SK-N-SH treated with all-trans-retinoic acid at 6 μM for 48 hours (cell line): ENCODE measurements around the gene NLGN3.

Source experiments
- ARNTL ChIP-seq: fragments of 450-650 bp; formaldehyde crosslinking; IDR thresholded peaks from 2 replicates; pipeline ENCODE4 v1.5.0; 2020; ENCODE audit warnings: low read depth, mild to moderate bottlenecking, moderate library complexity, borderline replicate concordance
- GLIS3 ChIP-seq: fragments of 250-450 bp; sonication (Bioruptor Pico); IDR thresholded peaks from 2 replicates; pipeline ENCODE4 v1.5.0; 2020; ENCODE audit warnings: mild to moderate bottlenecking, moderate library complexity
- RARB ChIP-seq: fragments of 250-450 bp; sonication (Bioruptor Pico); IDR thresholded peaks from 2 replicates; pipeline ENCODE4 v1.8.0; 2021; ENCODE audit warnings: mild to moderate bottlenecking, moderate library complexity
- TOX ChIP-seq: fragments of 250-450 bp; sonication (Bioruptor Pico); IDR thresholded peaks from 2 replicates; pipeline ENCODE4 v1.8.0; 2021; ENCODE audit warnings: mild to moderate bottlenecking, moderate library complexity, borderline replicate concordance
- ZFP30 ChIP-seq: fragments of 450-650 bp; formaldehyde crosslinking; IDR thresholded peaks from 2 replicates; pipeline ENCODE4 v1.5.0; 2022; ENCODE audit warnings: mild to moderate bottlenecking, moderate library complexity
- TF ChIP-seq, protein P1 (sequence below): fragments of 250-450 bp; sonication (Bioruptor Pico); IDR thresholded peaks from 2 replicates; pipeline ENCODE4 v1.5.1; 2021; ENCODE audit warnings: mild to moderate bottlenecking, moderate library complexity
- TF ChIP-seq, protein P2 (sequence below): fragments of 250-450 bp; sonication (Bioruptor Pico); IDR thresholded peaks from 2 replicates; pipeline ENCODE4 v1.5.0; 2020; ENCODE audit warnings: mild to moderate bottlenecking, moderate library complexity
- TF ChIP-seq, protein P3 (sequence below): fragments of 250-450 bp; sonication (Bioruptor Pico); IDR thresholded peaks from 2 replicates; pipeline ENCODE4 v1.5.1; 2020; ENCODE audit warnings: low read depth, mild to moderate bottlenecking, moderate library complexity
- TF ChIP-seq, protein P4 (sequence below): fragments of 250-450 bp; sonication (Bioruptor Pico); IDR thresholded peaks from 2 replicates; pipeline ENCODE4 v1.8.0; 2020; ENCODE audit warnings: mild to moderate bottlenecking, moderate library complexity, borderline replicate concordance

DNA sequence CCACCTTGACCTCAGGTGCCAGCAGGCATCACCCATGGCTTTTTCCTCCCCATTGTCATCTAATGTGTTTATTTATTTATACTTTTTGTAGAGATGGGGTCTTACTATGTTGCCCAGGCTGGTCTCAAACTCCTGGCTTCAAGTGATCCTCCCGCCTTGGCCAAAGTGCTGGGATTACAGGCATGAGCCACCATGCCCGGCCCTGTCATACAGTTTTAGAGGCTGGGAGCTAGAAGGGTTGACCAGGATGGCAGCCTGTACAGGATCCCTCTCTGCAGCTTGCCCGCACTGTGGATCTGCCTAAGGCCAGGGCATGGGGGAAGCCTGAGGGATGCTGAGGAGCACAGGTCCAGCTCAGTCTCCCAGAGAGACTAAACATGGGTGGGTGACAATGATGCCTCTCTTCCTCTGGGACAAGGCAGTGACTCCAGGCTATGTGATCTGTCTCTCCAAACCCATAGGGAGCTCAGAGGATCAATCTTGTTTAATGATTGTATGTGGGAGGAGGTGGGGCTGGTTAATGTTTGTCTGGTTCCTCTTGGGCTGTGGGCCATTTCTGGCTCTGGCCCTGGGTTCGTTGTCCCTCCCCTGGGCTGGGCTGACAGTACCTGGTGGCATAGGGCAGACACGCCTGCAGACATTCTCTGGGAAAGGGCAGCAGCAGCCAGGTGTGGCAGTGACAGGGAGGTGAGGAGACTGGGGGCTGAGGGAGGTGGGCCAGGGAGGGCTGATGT is 70.1 kb downstream of the NLGN3 start:
- TF ChIP-seq RARB (CRISPR knock-in tag) (no peak), ZFP30 (CRISPR knock-in tag) (no peak), TOX (CRISPR knock-in tag) (no peak), ARNTL (CRISPR knock-in tag) (no peak), GLIS3 (CRISPR knock-in tag) (no peak)
- TF ChIP-seq, protein P1, sequence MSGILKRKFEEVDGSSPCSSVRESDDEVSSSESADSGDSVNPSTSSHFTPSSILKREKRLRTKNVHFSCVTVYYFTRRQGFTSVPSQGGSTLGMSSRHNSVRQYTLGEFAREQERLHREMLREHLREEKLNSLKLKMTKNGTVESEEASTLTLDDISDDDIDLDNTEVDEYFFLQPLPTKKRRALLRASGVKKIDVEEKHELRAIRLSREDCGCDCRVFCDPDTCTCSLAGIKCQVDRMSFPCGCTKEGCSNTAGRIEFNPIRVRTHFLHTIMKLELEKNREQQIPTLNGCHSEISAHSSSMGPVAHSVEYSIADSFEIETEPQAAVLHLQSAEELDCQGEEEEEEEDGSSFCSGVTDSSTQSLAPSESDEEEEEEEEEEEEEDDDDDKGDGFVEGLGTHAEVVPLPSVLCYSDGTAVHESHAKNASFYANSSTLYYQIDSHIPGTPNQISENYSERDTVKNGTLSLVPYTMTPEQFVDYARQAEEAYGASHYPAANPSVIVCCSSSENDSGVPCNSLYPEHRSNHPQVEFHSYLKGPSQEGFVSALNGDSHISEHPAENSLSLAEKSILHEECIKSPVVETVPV (CRISPR knock-in tag): no peak
- TF ChIP-seq, protein P2, sequence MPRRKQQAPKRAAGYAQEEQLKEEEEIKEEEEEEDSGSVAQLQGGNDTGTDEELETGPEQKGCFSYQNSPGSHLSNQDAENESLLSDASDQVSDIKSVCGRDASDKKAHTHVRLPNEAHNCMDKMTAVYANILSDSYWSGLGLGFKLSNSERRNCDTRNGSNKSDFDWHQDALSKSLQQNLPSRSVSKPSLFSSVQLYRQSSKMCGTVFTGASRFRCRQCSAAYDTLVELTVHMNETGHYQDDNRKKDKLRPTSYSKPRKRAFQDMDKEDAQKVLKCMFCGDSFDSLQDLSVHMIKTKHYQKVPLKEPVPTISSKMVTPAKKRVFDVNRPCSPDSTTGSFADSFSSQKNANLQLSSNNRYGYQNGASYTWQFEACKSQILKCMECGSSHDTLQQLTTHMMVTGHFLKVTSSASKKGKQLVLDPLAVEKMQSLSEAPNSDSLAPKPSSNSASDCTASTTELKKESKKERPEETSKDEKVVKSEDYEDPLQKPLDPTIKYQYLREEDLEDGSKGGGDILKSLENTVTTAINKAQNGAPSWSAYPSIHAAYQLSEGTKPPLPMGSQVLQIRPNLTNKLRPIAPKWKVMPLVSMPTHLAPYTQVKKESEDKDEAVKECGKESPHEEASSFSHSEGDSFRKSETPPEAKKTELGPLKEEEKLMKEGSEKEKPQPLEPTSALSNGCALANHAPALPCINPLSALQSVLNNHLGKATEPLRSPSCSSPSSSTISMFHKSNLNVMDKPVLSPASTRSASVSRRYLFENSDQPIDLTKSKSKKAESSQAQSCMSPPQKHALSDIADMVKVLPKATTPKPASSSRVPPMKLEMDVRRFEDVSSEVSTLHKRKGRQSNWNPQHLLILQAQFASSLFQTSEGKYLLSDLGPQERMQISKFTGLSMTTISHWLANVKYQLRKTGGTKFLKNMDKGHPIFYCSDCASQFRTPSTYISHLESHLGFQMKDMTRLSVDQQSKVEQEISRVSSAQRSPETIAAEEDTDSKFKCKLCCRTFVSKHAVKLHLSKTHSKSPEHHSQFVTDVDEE (CRISPR knock-in tag): no peak
- TF ChIP-seq, protein P3, sequence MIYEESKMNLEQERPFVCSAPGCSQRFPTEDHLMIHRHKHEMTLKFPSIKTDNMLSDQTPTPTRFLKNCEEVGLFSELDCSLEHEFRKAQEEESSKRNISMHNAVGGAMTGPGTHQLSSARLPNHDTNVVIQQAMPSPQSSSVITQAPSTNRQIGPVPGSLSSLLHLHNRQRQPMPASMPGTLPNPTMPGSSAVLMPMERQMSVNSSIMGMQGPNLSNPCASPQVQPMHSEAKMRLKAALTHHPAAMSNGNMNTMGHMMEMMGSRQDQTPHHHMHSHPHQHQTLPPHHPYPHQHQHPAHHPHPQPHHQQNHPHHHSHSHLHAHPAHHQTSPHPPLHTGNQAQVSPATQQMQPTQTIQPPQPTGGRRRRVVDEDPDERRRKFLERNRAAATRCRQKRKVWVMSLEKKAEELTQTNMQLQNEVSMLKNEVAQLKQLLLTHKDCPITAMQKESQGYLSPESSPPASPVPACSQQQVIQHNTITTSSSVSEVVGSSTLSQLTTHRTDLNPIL (CRISPR knock-in tag): no peak
- TF ChIP-seq, protein P4, sequence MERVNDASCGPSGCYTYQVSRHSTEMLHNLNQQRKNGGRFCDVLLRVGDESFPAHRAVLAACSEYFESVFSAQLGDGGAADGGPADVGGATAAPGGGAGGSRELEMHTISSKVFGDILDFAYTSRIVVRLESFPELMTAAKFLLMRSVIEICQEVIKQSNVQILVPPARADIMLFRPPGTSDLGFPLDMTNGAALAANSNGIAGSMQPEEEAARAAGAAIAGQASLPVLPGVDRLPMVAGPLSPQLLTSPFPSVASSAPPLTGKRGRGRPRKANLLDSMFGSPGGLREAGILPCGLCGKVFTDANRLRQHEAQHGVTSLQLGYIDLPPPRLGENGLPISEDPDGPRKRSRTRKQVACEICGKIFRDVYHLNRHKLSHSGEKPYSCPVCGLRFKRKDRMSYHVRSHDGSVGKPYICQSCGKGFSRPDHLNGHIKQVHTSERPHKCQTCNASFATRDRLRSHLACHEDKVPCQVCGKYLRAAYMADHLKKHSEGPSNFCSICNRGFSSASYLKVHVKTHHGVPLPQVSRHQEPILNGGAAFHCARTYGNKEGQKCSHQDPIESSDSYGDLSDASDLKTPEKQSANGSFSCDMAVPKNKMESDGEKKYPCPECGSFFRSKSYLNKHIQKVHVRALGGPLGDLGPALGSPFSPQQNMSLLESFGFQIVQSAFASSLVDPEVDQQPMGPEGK: no peak
